ENCODE measurements around the gene PTPN18.

The PTPN18 gene

GRCh38 chr2:130342020-130342532, 13.8 kb upstream of the PTPN18 start:
- peak overlapping the region; percentile 74 for H3K4me3 ChIP-seq (ENCODE audit: low read depth, low read length)
- TF ChIP-seq, protein P1, sequence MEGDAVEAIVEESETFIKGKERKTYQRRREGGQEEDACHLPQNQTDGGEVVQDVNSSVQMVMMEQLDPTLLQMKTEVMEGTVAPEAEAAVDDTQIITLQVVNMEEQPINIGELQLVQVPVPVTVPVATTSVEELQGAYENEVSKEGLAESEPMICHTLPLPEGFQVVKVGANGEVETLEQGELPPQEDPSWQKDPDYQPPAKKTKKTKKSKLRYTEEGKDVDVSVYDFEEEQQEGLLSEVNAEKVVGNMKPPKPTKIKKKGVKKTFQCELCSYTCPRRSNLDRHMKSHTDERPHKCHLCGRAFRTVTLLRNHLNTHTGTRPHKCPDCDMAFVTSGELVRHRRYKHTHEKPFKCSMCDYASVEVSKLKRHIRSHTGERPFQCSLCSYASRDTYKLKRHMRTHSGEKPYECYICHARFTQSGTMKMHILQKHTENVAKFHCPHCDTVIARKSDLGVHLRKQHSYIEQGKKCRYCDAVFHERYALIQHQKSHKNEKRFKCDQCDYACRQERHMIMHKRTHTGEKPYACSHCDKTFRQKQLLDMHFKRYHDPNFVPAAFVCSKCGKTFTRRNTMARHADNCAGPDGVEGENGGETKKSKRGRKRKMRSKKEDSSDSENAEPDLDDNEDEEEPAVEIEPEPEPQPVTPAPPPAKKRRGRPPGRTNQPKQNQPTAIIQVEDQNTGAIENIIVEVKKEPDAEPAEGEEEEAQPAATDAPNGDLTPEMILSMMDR (IDR thresholded peaks at IDR 0.05; ENCODE audit: borderline replicate concordance, insufficient read depth, low read depth, low read length): no peak

DNA sequence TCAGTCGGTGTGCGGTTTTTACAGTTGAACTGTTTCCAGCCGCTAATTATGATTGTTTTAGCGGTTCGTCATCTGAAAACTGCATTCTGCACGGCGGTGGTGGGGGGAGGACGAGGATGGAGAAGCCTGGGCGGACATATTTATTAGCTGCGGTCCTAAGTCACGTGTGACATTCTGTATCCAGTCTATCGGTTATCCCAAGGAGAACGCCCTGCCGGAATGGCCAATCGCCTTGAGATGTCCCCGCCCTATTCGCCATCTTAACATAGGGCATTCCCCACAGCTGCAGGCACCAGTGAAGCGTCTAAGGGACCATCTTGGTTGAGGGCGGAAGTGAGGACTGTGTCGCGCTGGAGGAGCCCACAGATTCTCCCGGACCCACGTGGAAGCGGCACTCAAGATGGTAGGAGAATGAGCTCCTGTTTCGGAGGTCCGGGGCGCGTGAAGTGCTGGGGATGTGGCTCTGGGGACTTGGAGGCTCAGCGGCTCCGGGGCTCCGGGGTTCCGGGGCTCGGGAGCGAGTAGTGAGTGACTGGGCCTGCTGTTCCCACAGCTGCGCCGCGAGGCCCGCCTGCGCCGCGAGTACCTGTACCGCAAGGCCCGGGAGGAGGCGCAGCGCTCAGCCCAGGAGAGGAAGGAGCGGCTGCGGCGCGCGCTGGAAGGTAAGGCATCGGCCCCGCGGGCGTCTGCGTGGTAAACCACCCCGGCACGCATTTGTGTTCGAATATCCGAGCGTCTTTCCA, 13.2 kb upstream of the PTPN18 start, which contains the start of gene IMP4:
IMP4 (plus strand) TSS at position 365 of the 743 bp plus-strand sequence; CDS start at position 401, 36 bp downstream.
- peak within 1 kb of the TSS; percentile 74 for H3K4me3 ChIP-seq (ENCODE audit: low read depth, low read length)
- TF ChIP-seq, protein P1 (IDR thresholded peaks at IDR 0.05; ENCODE audit: borderline replicate concordance, insufficient read depth, low read depth, low read length): peak; percentile 32; the same call in 1 of the 2 replicates

- no peak overlapping the region for H3K4me3 ChIP-seq (ENCODE audit: low read depth, low read length)
- TF ChIP-seq, protein P1 (IDR thresholded peaks at IDR 0.05; ENCODE audit: borderline replicate concordance, insufficient read depth, low read depth, low read length): no peak
These were observed 11.3 kb upstream of the PTPN18 start for GRCh38 chr2:130344578-130344977.

DNA sequence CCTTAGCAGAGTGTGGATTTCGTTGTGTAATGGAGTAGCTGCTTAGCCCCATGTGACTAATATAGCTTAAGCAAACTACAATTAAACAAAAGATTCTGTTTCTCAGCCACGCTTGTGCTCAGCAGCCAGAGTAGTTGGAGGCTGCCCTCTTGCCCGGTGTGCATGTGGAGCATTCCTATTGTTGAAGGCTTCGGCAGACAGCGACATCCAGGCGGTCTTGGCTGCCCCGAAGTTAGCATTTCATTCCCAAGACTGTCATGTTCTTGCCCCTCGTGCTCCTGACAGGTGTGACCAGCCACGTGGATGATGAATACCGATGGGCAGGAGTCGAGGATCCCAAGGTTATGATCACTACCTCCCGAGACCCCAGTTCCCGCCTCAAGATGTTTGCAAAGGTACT, 10.8 kb upstream of the PTPN18 start:
- TF ChIP-seq, protein P1 (IDR thresholded peaks at IDR 0.05; ENCODE audit: borderline replicate concordance, insufficient read depth, low read depth, low read length): no peak
- no peak overlapping the region for H3K4me3 ChIP-seq (ENCODE audit: low read depth, low read length)

GRCh38 chr2:130345611-130346010, 10.2 kb upstream of the PTPN18 start:
- H3K4me3 ChIP-seq (ENCODE audit: low read depth, low read length): no peak overlapping the region
- TF ChIP-seq, protein P1 (IDR thresholded peaks at IDR 0.05; ENCODE audit: borderline replicate concordance, insufficient read depth, low read depth, low read length): no peak

GRCh38 chr2:130346041-130346740, 9.7 kb upstream of the PTPN18 start:
- TF ChIP-seq, protein P1 (IDR thresholded peaks at IDR 0.05; ENCODE audit: borderline replicate concordance, insufficient read depth, low read depth, low read length): no peak
- H3K4me3 ChIP-seq (ENCODE audit: low read depth, low read length): no peak overlapping the region
